Calu3 (cell line): ENCODE data around the gene MSL2. TPM values are rescaled to one million over a fixed set of nuclear protein-coding genes. Genes with fewer than 3 reads are reported as not detected.
"Not testable (repeated sequence)": the region's sequence is repeated elsewhere in the genome, so short reads cannot be mapped to it uniquely, and the experiment has no call there.

Source experiments
- BruUV-seq: library from RNA; stranded (reverse); fragments of 400-500 nt; replicated peaks from 2 replicates; lab custom pipeline; 2021; lab: Mats Ljungman, UMichigan
- CTCF ChIA-PET: fragments of 300-600 bp; sonication (Branson Sonifier 250); formaldehyde crosslinking; loops from one replicate; lab custom pipeline; 2022; ENCODE audit warnings: antibody characterized with exemption; lab: Charles Lee
- DNase-seq: peaks from one replicate; pipeline ENCODE4 v3.0.0; 2022
- H3K27ac Mint-ChIP-seq: one replicate; pipeline ENCODE4 v1.8.0; 2022; ENCODE audit warnings: mixed read lengths; ENCODE audit not compliant: unreplicated experiment
- H3K27me3 Mint-ChIP-seq: one replicate; pipeline ENCODE4 v1.8.0; 2022; ENCODE audit warnings: mixed read lengths; ENCODE audit not compliant: unreplicated experiment
- H3K36me3 Mint-ChIP-seq: one replicate; pipeline ENCODE4 v1.8.0; 2022; ENCODE audit warnings: mild to moderate bottlenecking, moderate library complexity, mixed read lengths; ENCODE audit not compliant: insufficient read depth, unreplicated experiment
- H3K4me1 Mint-ChIP-seq: one replicate; pipeline ENCODE4 v1.8.0; 2022; ENCODE audit warnings: mild to moderate bottlenecking, low read depth, mixed read lengths; ENCODE audit not compliant: unreplicated experiment
- H3K4me3 Mint-ChIP-seq: one replicate; pipeline ENCODE4 v1.8.0; 2022; ENCODE audit warnings: mild to moderate bottlenecking, low read depth, moderate library complexity, mixed read lengths; ENCODE audit not compliant: unreplicated experiment
- H3K9me3 Mint-ChIP-seq: one replicate; pipeline ENCODE4 v1.8.0; 2022; ENCODE audit warnings: low read depth, mixed read lengths; ENCODE audit not compliant: unreplicated experiment
- CTCF ChIP-seq: fragments of 200-600 bp; IDR thresholded peaks from one replicate; pipeline ENCODE4 v1.8.0; 2022; ENCODE audit warnings: antibody characterized with exemption; ENCODE audit not compliant: unreplicated experiment
- intact Hi-C: fragments of 100-400 bp; cut with micrococcal nuclease; formaldehyde crosslinking; loops from one replicate; pipeline ENCODE4 v1.10.0; 2022; ENCODE audit not compliant: unreplicated experiment
- total RNA-seq: library from RNA; stranded (reverse); gene quantifications from 2 replicates; pipeline ENCODE4 v1.2.3, GENCODE V29; 2022

The MSL2 gene
- total RNA-seq, 1 experiment from 2014 or later: 63.9 TPM

GRCh38 chr3:136151219-136151618 is 44.9 kb downstream of the MSL2 start:
- Mint-ChIP-seq H3K36me3 (peaks cover 51% of the 10 kb centered on the region), H3K4me3 (no peak overlapping the region), H3K27ac (peak overlapping the region; percentile 4), H3K9me3 (no peaks in the 10 kb centered on the region), H3K27me3 (no peaks in the 10 kb centered on the region), H3K4me1 (peaks cover 36% of the 10 kb centered on the region)
- TF ChIP-seq CTCF: no peak
- BruUV-seq: no TSS peak
- CTCF ChIA-PET: interaction anchor here (1.4 kb wide), 1 partner anchor 17 kb away, joined by 4 read pairs; no protein-coding TSS in a partner anchor
- DNase-seq: no peak
- intact Hi-C loops: no loop called here

GRCh38 chr3:136149667-136150066 is 46.5 kb downstream of the MSL2 start:
- peak overlapping the region; percentile 37 for H3K27ac Mint-ChIP-seq
- CTCF ChIA-PET: no interaction called here

GRCh38 chr3:136146981-136147729 is 49.0 kb downstream of the MSL2 start:
- TF ChIP-seq CTCF: no peak
- Mint-ChIP-seq H3K4me1 (peaks cover 37% of the 10 kb centered on the region), H3K4me3 (no peak overlapping the region), H3K27me3 (no peaks in the 10 kb centered on the region), H3K27ac (no peak overlapping the region), H3K36me3 (peaks cover 77% of the 10 kb centered on the region), H3K9me3 (no peaks in the 10 kb centered on the region)
- CTCF ChIA-PET: interaction anchor here (0.6 to 1.1 kb wide), 2 partner anchors 30 to 34 kb away, joined by 3 read pairs; no protein-coding TSS in a partner anchor
- DNase-seq: peak; percentile 42
- intact Hi-C loops: loop anchor here (2.0 kb wide), 1 partner anchor 48 kb away; no protein-coding TSS in a partner anchor
- BruUV-seq: TSS peak; percentile 24

More at GRCh38 chr3:136149667-136150066, 46.5 kb downstream of the MSL2 start:
- TSS peak; percentile 24 for BruUV-seq
- Mint-ChIP-seq H3K4me1 (peaks cover 35% of the 10 kb centered on the region), H3K4me3 (no peak overlapping the region), H3K27me3 (no peaks in the 10 kb centered on the region), H3K9me3 (no peaks in the 10 kb centered on the region), H3K36me3 (peaks cover 59% of the 10 kb centered on the region)
- intact Hi-C loops: loop anchor here (2.0 kb wide), 1 partner anchor 37 kb away; no protein-coding TSS in a partner anchor
- no peak for DNase-seq
- TF ChIP-seq CTCF: no peak

- H3K27ac Mint-ChIP-seq, H3K4me3 Mint-ChIP-seq, H3K27me3 Mint-ChIP-seq, H3K9me3 Mint-ChIP-seq, DNase-seq, BruUV-seq: not testable (repeated sequence)
- CTCF ChIA-PET: interaction anchor here (0.6 to 0.7 kb wide), 3 partner anchors 11 to 1556 kb away, joined by 4 to 5 read pairs (median 4); no protein-coding TSS in a partner anchor
- intact Hi-C loops: loop anchor here (5.0 kb wide), 1 partner anchor 108 kb away; the partner anchor contains the start of gene PCCB
- Mint-ChIP-seq H3K4me1 (peaks cover 49% of the 10 kb centered on the region), H3K36me3 (peaks cover 57% of the 10 kb centered on the region)
Observed at GRCh38 chr3:136144397-136144796, 51.7 kb downstream of the MSL2 start.
